Transverse colon (tissue), 3 donors: ENCODE data around the gene GADL1.

Source experiments
- CTCF ChIP-seq, 5 experiments: fragments of 200-600 bp in 3 of 5; fragments of 450-650 bp in 2 of 5; sonication (generic) in 3 of 5; IDR thresholded peaks; 1 replicate in 2 of 5; 2 replicates in 3 of 5; pipeline ENCODE4 v1.5.1; 2016 to 2017; ENCODE audit warnings: antibody characterized with exemption in 5 of 5, inconsistent platforms in 3 of 5, mild to moderate bottlenecking in 2 of 5, moderate library complexity in 1 of 5
- EP300 ChIP-seq: sonication (generic); formaldehyde crosslinking; IDR thresholded peaks from one replicate; pipeline ENCODE4 v1.6.1; 2017; ENCODE audit warnings: antibody characterized with exemption, low read depth

- TF ChIP-seq CTCF (IDR thresholded peaks at IDR 0.05): no peak
- no peak for TF ChIP-seq EP300
These were observed 80.7 kb downstream of the GADL1 start for GRCh38 chr3:30813734-30814133.
